ENCODE results near the gene UBE2F.
"Not testable (repeated sequence)": the region's sequence is repeated elsewhere in the genome, so short reads cannot be mapped to it uniquely, and the experiment has no call there.

UBE2F gene

GRCh38 chr2:237944302-237944701, 22.5 kb upstream of the UBE2F start:
- no peak for DNase-seq (ENCODE audit: low read depth in 2 of 2)

GRCh38 chr2:237946423-237946822, 20.4 kb upstream of the UBE2F start:
- no peak for DNase-seq (ENCODE audit: low read depth in 2 of 2)

- not testable (repeated sequence) for DNase-seq (ENCODE audit: low read depth in 2 of 2)
Observed at GRCh38 chr2:237951354-237951753, 15.5 kb upstream of the UBE2F start.

GRCh38 chr2:237951878-237952277, 14.9 kb upstream of the UBE2F start:
- DNase-seq (ENCODE audit: low read depth in 2 of 2): no peak

- no peak for DNase-seq (ENCODE audit: low read depth in 2 of 2)
Observed at GRCh38 chr2:237952851-237953250, 14.0 kb upstream of the UBE2F start.

GRCh38 chr2:237955640-237956401, 11.0 kb upstream of the UBE2F start:
- no peak for DNase-seq (ENCODE audit: low read depth in 2 of 2)

- DNase-seq (ENCODE audit: low read depth in 2 of 2): no peak
Observed at GRCh38 chr2:237956402-237956736, 10.4 kb upstream of the UBE2F start.

GRCh38 chr2:237961637-237962036, 5.2 kb upstream of the UBE2F start:
- DNase-seq (ENCODE audit: low read depth in 2 of 2): no peak

GRCh38 chr2:237962432-237963084, 4.3 kb upstream of the UBE2F start:
- no peak for DNase-seq (ENCODE audit: low read depth in 2 of 2)

GRCh38 chr2:237963490-237963991, 3.3 kb upstream of the UBE2F start:
- not testable (repeated sequence) for DNase-seq (ENCODE audit: low read depth in 2 of 2)

GRCh38 chr2:237964194-237964577, 2.6 kb upstream of the UBE2F start:
- no peak for DNase-seq (ENCODE audit: low read depth in 2 of 2)

GRCh38 chr2:237964578-237965404, 2.0 kb upstream of the UBE2F start:
- no peak for DNase-seq (ENCODE audit: low read depth in 2 of 2)

GRCh38 chr2:237965844-237966243, 970 bp upstream of the UBE2F start:
- not testable (repeated sequence) for DNase-seq (ENCODE audit: low read depth in 2 of 2)

GRCh38 chr2:237966250-237966564, 607 bp upstream of the UBE2F start:
- DNase-seq (ENCODE audit: low read depth in 2 of 2): no peak

GRCh38 chr2:237967463-237967951, 693 bp downstream of the UBE2F start:
- DNase-seq (ENCODE audit: low read depth in 2 of 2): no peak

- peak; percentile 32 to 36 for DNase-seq (ENCODE audit: low read depth in 2 of 2)
Observed at GRCh38 chr2:237968048-237968862, 1.4 kb downstream of the UBE2F start.

- DNase-seq (ENCODE audit: low read depth in 2 of 2): no peak
Observed at GRCh38 chr2:237971661-237972060, 4.8 kb downstream of the UBE2F start.

GRCh38 chr2:237972211-237972610, 5.4 kb downstream of the UBE2F start:
- no peak for DNase-seq (ENCODE audit: low read depth in 2 of 2)

GRCh38 chr2:237972936-237973335, 6.1 kb downstream of the UBE2F start:
- DNase-seq (ENCODE audit: low read depth in 2 of 2): no peak

GRCh38 chr2:237977380-237977779, 10.6 kb downstream of the UBE2F start:
- no peak for DNase-seq (ENCODE audit: low read depth in 2 of 2)

- DNase-seq (ENCODE audit: low read depth in 2 of 2): no peak
Observed at GRCh38 chr2:237978058-237978712, 11.4 kb downstream of the UBE2F start.
